GM21786 (cell line): Measurements from ENCODE around the gene DGKB.

ENCODE experiments used
- ATAC-seq: cut with Tn5 transposase; IDR thresholded peaks from one replicate; pipeline ENCODE4 v1.9.1; 2021; ENCODE audit not compliant: unreplicated experiment

DGKB gene

GRCh38 chr7:14158111-14158510 is 744.4 kb downstream of the DGKB start:
- ATAC-seq = no peak

- ATAC-seq = no peak
Observed at GRCh38 chr7:14156436-14156835, 746.1 kb downstream of the DGKB start.

DNA sequence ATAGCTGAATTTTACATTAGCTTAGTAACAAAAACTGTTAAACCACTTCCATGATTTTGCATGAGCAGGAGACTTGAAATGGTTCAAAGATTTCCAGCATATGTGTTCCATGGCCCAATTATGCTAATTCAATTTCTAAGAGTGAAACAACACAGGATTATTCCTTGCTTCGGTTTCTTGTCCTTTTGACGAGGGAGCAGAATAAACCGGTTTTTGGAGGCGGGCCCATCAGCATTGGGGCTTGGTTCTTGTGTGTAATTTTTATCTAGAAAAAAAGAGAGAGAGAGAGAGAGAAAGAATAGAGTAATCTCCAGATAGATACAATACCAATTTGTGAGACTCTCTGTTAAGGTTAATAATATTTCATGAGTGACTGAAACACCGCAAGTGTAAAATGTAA is 753.6 kb downstream of the DGKB start:
- no peak for ATAC-seq

DNA sequence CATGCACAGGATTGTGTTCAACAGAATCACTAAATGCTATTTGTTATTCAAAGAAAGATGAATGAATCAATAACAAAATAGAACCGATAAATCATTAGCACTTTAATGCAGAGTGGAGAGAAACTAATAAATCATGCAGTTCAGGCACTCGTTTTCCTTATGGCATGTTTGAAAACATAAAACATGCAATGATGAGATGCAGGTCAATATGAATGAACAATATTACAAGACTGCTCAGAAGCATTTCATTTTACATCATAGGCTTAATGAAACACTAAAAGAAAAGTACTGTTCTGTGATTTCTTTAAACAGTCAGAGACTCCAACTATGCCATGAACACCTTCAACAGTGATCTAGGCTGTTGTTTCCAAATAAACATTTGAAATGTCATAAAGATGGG is 755.0 kb downstream of the DGKB start:
- ATAC-seq = no peak

DNA sequence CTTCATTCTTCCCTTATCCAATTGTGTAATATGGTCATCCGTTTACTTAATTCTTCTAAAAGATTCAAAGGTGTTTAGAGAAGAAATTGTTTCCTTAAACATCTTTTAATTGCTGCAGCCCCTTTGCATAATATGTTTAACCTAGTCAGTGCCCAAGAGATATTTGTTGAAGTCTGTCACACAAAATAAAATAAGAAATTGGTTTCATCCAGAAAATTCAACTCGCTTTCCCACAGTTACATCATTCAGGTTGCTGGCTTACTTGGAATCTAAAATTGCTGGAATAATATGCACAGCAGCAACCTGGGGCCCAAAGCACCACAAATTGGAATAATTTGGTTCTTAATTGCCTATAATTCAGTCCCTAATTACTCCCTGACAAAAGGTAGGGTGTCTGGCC is 758.0 kb downstream of the DGKB start:
- no peak for ATAC-seq

DNA sequence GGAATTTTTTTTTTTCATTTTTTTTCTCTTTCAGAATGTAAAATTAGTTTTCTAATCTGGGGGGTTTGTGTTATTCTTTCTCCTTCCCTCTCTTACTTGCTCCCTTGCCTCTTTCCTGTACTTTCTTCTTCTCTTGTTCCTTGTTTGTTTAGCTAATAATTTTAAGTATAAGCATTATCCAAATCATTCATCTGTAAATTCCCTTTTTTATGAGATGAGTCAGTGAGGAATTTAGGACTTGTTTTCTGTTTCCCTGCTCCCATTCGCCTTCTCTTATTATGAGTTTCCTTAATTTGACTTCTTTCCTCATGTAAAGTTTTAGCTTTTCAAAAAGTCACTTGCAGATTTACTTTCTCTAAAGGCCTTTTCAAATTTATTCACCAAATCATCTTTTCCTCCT is 758.4 kb downstream of the DGKB start:
- no peak for ATAC-seq

DNA sequence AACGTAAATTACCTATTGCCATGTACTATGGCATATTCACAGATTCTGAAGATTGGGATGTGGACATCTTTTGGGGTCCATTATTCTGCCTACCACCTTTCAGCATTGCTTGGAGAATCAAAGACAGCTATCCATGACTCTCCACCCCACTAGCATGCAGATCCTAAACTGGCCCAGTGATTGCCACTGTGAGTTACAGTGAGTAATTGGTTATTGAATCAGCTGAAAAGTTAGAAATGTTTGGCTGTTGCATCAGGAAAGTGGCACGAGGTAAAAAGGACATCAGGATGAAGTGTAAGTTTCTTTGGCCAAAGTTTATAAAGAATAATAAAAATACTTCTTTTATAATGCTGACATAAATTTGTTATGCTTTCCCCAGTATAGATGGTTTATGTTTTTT is 764.9 kb downstream of the DGKB start:
- ATAC-seq = no peak

DNA sequence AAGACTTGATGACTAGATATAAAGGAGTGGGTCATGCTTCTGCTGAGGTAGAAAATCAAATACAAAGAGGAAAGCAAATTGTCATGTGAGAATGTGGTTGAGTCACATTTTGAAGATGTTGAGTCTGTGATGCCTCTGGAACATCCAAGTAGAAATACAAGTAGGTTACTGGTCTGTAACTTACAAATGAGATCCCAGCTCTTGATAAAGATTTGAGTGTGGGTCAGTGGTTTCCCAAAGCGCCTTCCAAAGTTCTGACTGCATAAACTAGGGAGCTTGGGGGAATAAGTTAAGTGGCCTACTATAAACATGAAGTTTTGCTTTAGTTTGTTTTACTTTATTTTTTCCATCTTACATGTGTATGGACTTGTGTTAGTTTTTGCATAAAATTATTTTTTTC is 768.8 kb downstream of the DGKB start:
- no peak for ATAC-seq

DNA sequence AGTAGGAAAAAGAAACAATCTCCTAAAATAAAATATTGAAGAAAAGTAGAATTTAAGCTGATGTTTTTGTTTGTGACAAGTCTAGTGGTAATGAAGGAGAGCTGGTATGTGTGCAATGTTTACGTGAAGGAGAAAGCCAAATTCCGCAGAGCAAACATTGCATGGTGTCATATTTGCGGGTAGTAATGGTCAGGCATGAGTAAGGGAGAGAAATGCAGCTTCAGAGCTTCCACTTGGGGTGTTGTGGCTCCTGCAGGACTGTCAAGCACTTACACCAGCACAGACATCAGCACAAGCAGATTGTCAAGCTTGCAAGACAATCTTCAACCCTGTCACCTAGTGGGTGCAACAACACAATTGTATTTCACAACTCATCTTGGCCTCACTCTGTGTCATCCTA is 776.6 kb downstream of the DGKB start:
- ATAC-seq = no peak

DNA sequence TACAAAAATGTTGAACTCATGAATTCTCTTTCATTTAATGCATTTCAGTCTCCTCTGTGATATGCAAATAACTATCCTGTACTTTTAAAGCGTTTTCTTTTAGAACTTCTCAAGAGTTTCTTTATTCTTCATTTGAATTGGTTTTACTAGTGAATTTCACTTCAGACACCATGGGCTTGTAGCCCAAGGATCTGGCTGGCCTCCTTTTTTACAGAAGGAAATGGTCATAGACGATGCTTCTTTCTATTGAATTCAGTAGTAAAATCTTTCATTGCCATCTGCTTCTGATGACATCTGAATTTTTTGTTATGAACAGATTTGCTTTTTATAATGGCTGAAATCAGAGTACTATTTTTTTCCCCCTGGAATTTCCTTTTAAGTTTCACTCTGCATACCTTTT is 777.8 kb downstream of the DGKB start:
- no peak for ATAC-seq

- no peak for ATAC-seq
Observed at GRCh38 chr7:14123923-14124322, 778.6 kb downstream of the DGKB start.

- no peak for ATAC-seq
Observed at GRCh38 chr7:14115701-14116100, 786.9 kb downstream of the DGKB start.

DNA sequence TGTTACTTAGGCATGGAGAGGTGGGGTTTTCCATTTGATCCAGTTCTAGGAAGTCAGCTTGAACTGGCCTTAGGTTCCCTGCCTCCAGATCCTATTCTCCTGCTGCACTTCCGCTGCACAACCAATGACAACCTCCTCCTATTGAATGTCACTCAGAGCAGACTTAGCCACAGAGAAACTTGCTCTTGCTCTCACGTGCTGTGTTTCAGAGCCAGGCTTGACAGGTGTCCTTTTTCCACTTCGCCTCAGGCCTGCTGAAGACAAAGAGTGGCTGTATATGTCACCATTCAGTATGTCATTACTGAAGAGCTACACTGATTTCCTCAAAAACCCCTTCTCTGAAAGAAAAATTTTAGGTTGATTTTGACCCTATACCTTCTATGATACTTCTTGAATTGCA is 797.7 kb downstream of the DGKB start:
- no peak for ATAC-seq

GRCh38 chr7:14096159-14096558 is 806.4 kb downstream of the DGKB start:
- ATAC-seq = no peak

- no peak for ATAC-seq
Observed at GRCh38 chr7:14095233-14095950, 807.2 kb downstream of the DGKB start.
